GM12878 (cell line): ENCODE data around the gene ACBD7. TPM values are rescaled to one million over a fixed set of nuclear protein-coding genes. Genes with fewer than 3 reads are reported as not detected.
A peak's percentile ranks its signal among the peaks of the same experiment; 100 is the strongest.

Source experiments
- CHD4 ChIP-seq: fragments of 200-600 bp; sonication (generic); IDR thresholded peaks from 2 replicates; pipeline ENCODE4 v1.6.1; 2016; ENCODE audit warnings: mild to moderate bottlenecking
- EGR1 ChIP-seq, 2 experiments: IDR thresholded peaks; 1 replicate in 1 of 2; 2 replicates in 1 of 2; pipeline ENCODE4 v1.6.1; 2011 to 2012; ENCODE audit warnings: low read depth in 2 of 2, low read length in 2 of 2, borderline replicate concordance in 1 of 2, mild to moderate bottlenecking in 1 of 2, moderate library complexity in 1 of 2
- EZH2 ChIP-seq: IDR thresholded peaks from 2 replicates; pipeline ENCODE4 v1.6.1; 2012; ENCODE audit warnings: low read depth, mild to moderate bottlenecking, control low read depth, inconsistent platforms, low read length, borderline replicate concordance; ENCODE audit not compliant: control insufficient read depth
- GATAD2B ChIP-seq: fragments of 450-650 bp; conservative IDR thresholded peaks from 2 replicates; pipeline ENCODE4 v1.6.1; 2017; ENCODE audit warnings: low read depth, mild to moderate bottlenecking, moderate library complexity
- MYB ChIP-seq: fragments of 150-350 bp; IDR thresholded peaks from 2 replicates; pipeline ENCODE4 v1.6.1; 2014; ENCODE audit warnings: mild to moderate bottlenecking, low read depth, low read length, borderline replicate concordance
- NBN ChIP-seq: fragments of 450-650 bp; IDR thresholded peaks from 2 replicates; pipeline ENCODE4 v1.6.1; 2016
- PKNOX1 ChIP-seq: fragments of 450-650 bp; IDR thresholded peaks from 2 replicates; pipeline ENCODE4 v1.6.1; 2016; ENCODE audit warnings: mild to moderate bottlenecking
- POU2F2 ChIP-seq: IDR thresholded peaks from 3 replicates; pipeline ENCODE4 v1.6.1; 2011; ENCODE audit warnings: low read depth, mild to moderate bottlenecking, low read length, borderline replicate concordance
- RCOR1 ChIP-seq: conservative IDR thresholded peaks from 2 replicates; pipeline ENCODE4 v1.6.1; 2012; ENCODE audit warnings: low read depth, low read length, improper control_type of control experiment
- TAF1 ChIP-seq: IDR thresholded peaks from 2 replicates; pipeline ENCODE4 v1.6.1; 2011; ENCODE audit warnings: mild to moderate bottlenecking, low read depth, low read length, borderline replicate concordance
- TARDBP ChIP-seq: IDR thresholded peaks from 2 replicates; pipeline ENCODE4 v1.6.1; 2016; ENCODE audit warnings: borderline replicate concordance
- YBX1 ChIP-seq: fragments of 450-650 bp; IDR thresholded peaks from 2 replicates; pipeline ENCODE4 v1.6.1; 2016; ENCODE audit warnings: antibody characterized with exemption
- polyA plus RNA-seq, 11 experiments: library from polyadenylated mRNA; depleted of rRNA in 4 of 11; unstranded in 6 of 11; stranded (reverse) in 5 of 11; fragments of >200 nt; fragmentation: Nextera tagmentation in 4 of 11; fragmentation: Illumina TruSeq in 1 of 11; extraction: Ambion mirVana in 4 of 11; extraction: Trizol in 1 of 11; gene quantifications; 1 replicate in 1 of 11; 2 replicates in 10 of 11; pipeline versions ENCODE4 v1.2.1 to v1.2.3, GENCODE V29; 2011 to 2016; ENCODE audit warnings: inconsistent platforms in 2 of 11, missing spikeins in 2 of 11, low read depth in 1 of 11
- total RNA-seq, 4 experiments: library from RNA; depleted of rRNA in 3 of 4; stranded (reverse); fragments of >200 nt in 3 of 4; fragmentation: Illumina TruSeq in 1 of 4; extraction: Trizol in 1 of 4; gene quantifications; 2 replicates each; pipeline versions ENCODE4 v1.2.1 to v1.2.3, GENCODE V29; 2013 to 2021
- TF ChIP-seq, protein P1 (sequence below): fragments of 450-650 bp; IDR thresholded peaks from 2 replicates; pipeline ENCODE4 v1.6.1; 2017; ENCODE audit warnings: mild to moderate bottlenecking
- TF ChIP-seq, protein P2 (sequence below): fragments of 450-650 bp; IDR thresholded peaks from 2 replicates; pipeline ENCODE4 v1.6.1; 2018; ENCODE audit warnings: borderline replicate concordance, mild to moderate bottlenecking; ENCODE audit not compliant: partially characterized antibody
- TF ChIP-seq, protein P3 (sequence below): fragments of 150-350 bp; IDR thresholded peaks from 2 replicates; pipeline ENCODE4 v1.6.1; 2014; ENCODE audit warnings: mild to moderate bottlenecking, low read depth, low read length
- TF ChIP-seq, protein P4 (sequence below): fragments of 450-650 bp; conservative IDR thresholded peaks from 2 replicates; pipeline ENCODE4 v1.6.1; 2017; ENCODE audit warnings: mild to moderate bottlenecking, moderate library complexity
- TF ChIP-seq, protein P5 (sequence below): IDR thresholded peaks from 2 replicates; pipeline ENCODE4 v1.6.1; 2011; ENCODE audit warnings: low read depth, low read length, improper control_type of control experiment, borderline replicate concordance

ACBD7 gene
- total and polyA plus RNA-seq, 10 of the 15 experiments (the other 5 are each of a cell fraction or from before 2014, with no cell fraction given): 0.04 to 0.74 (median 0.36) TPM

GRCh38 chr10:15097011-15097812 is 8.6 kb upstream of the ACBD7 start, which contains the start of gene RPP38 (continued):
- TF ChIP-seq, protein P1, sequence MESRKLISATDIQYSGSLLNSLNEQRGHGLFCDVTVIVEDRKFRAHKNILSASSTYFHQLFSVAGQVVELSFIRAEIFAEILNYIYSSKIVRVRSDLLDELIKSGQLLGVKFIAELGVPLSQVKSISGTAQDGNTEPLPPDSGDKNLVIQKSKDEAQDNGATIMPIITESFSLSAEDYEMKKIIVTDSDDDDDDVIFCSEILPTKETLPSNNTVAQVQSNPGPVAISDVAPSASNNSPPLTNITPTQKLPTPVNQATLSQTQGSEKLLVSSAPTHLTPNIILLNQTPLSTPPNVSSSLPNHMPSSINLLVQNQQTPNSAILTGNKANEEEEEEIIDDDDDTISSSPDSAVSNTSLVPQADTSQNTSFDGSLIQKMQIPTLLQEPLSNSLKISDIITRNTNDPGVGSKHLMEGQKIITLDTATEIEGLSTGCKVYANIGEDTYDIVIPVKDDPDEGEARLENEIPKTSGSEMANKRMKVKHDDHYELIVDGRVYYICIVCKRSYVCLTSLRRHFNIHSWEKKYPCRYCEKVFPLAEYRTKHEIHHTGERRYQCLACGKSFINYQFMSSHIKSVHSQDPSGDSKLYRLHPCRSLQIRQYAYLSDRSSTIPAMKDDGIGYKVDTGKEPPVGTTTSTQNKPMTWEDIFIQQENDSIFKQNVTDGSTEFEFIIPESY: no peak
- TF ChIP-seq PKNOX1 (no peak), YBX1 (no peak), POU2F2 (no peak), TAF1 (peak; percentile 77), EGR1 (IDR thresholded peaks at IDR 0.05; ENCODE audit: borderline replicate concordance in 1 of 2, low read depth in 2 of 2, low read length in 2 of 2) (peak in 1 of 2 experiments; percentile 98; a peak in 2 of 3 replicates), CHD4 (no peak), TARDBP (0 out of 2 replicates have a peak, but pooled peaks have one; percentile 38), MYB (no peak), RCOR1 (no peak), EZH2 (no peak), GATAD2B (peak; percentile 94), NBN (0 out of 2 replicates have a peak, but pooled peaks have one; percentile 60)
- TF ChIP-seq, protein P2, sequence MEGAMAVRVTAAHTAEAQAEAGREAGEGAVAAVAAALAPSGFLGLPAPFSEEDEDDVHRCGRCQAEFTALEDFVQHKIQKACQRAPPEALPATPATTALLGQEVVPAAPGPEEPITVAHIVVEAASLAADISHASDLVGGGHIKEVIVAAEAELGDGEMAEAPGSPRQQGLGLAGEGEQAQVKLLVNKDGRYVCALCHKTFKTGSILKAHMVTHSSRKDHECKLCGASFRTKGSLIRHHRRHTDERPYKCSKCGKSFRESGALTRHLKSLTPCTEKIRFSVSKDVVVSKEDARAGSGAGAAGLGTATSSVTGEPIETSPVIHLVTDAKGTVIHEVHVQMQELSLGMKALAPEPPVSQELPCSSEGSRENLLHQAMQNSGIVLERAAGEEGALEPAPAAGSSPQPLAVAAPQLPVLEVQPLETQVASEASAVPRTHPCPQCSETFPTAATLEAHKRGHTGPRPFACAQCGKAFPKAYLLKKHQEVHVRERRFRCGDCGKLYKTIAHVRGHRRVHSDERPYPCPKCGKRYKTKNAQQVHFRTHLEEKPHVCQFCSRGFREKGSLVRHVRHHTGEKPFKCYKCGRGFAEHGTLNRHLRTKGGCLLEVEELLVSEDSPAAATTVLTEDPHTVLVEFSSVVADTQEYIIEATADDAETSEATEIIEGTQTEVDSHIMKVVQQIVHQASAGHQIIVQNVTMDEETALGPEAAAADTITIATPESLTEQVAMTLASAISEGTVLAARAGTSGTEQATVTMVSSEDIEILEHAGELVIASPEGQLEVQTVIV: peak; percentile 38
- TF ChIP-seq, protein P3, sequence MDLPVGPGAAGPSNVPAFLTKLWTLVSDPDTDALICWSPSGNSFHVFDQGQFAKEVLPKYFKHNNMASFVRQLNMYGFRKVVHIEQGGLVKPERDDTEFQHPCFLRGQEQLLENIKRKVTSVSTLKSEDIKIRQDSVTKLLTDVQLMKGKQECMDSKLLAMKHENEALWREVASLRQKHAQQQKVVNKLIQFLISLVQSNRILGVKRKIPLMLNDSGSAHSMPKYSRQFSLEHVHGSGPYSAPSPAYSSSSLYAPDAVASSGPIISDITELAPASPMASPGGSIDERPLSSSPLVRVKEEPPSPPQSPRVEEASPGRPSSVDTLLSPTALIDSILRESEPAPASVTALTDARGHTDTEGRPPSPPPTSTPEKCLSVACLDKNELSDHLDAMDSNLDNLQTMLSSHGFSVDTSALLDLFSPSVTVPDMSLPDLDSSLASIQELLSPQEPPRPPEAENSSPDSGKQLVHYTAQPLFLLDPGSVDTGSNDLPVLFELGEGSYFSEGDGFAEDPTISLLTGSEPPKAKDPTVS: no peak
- TF ChIP-seq, protein P4, sequence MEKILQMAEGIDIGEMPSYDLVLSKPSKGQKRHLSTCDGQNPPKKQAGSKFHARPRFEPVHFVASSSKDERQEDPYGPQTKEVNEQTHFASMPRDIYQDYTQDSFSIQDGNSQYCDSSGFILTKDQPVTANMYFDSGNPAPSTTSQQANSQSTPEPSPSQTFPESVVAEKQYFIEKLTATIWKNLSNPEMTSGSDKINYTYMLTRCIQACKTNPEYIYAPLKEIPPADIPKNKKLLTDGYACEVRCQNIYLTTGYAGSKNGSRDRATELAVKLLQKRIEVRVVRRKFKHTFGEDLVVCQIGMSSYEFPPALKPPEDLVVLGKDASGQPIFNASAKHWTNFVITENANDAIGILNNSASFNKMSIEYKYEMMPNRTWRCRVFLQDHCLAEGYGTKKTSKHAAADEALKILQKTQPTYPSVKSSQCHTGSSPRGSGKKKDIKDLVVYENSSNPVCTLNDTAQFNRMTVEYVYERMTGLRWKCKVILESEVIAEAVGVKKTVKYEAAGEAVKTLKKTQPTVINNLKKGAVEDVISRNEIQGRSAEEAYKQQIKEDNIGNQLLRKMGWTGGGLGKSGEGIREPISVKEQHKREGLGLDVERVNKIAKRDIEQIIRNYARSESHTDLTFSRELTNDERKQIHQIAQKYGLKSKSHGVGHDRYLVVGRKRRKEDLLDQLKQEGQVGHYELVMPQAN: peak; percentile 94
- TF ChIP-seq, protein P5, sequence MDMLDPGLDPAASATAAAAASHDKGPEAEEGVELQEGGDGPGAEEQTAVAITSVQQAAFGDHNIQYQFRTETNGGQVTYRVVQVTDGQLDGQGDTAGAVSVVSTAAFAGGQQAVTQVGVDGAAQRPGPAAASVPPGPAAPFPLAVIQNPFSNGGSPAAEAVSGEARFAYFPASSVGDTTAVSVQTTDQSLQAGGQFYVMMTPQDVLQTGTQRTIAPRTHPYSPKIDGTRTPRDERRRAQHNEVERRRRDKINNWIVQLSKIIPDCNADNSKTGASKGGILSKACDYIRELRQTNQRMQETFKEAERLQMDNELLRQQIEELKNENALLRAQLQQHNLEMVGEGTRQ: no peak
